Body of pancreas (tissue), 4 donors: ENCODE data around the gene MAP2. TPM values are rescaled to one million over a fixed set of nuclear protein-coding genes. Genes with fewer than 3 reads are reported as not detected.

ENCODE experiments used
- ATAC-seq: fragments of 150-250 bp; one replicate; pipeline ENCODE4 v1.9.1; 2016
- DNase-seq, 4 donors: peaks; one replicate each; pipeline ENCODE4 v3.0.0-alpha.2; 2019
- H3K27ac ChIP-seq, 4 donors: fragments of 200-600 bp; sonication (generic); 1 replicate in 3 of 4; 2 replicates in 1 of 4; pipeline versions ENCODE4 v1.5.1 to v1.6.1; 2016 to 2019; ENCODE audit warnings: mild to moderate bottlenecking in 1 of 4, mixed read lengths in 1 of 4, moderate library complexity in 1 of 4
- H3K27me3 ChIP-seq, 2 donors: fragments of 200-600 bp; sonication (generic); one replicate each; pipeline ENCODE4 v1.6.0; 2016; ENCODE audit warnings: mild to moderate bottlenecking in 1 of 2
- H3K36me3 ChIP-seq, 2 donors: fragments of 200-600 bp; sonication (generic); replicated peaks in 1 of 2; 2 replicates each; pipeline ENCODE4 v1.5.1; 2016; ENCODE audit warnings: low read depth in 2 of 2; ENCODE audit not compliant: insufficient read depth in 1 of 2
- H3K4me1 ChIP-seq: fragments of 200-600 bp; sonication (generic); one replicate; pipeline ENCODE4 v1.6.0; 2016
- H3K4me3 ChIP-seq, 2 donors: fragments of 200-600 bp; sonication (generic); 1 replicate in 1 of 2; 2 replicates in 1 of 2; pipeline ENCODE4 v1.5.1; 2016 to 2019
- H3K9me3 ChIP-seq, 3 donors: fragments of 200-600 bp; sonication (generic); 1 replicate in 2 of 3; 2 replicates in 1 of 3; pipeline ENCODE4 v1.5.1; 2016
- CTCF ChIP-seq, 7 experiments: fragments of 450-650 bp in 4 of 7; fragments of 200-600 bp in 3 of 7; sonication (generic) in 3 of 7; IDR thresholded peaks; one replicate each; pipeline ENCODE4 v1.5.1; 2016 to 2019; ENCODE audit warnings: antibody characterized with exemption in 7 of 7
- POLR2A ChIP-seq, 3 donors: fragments of 450-650 bp; IDR thresholded peaks; one replicate each; pipeline ENCODE4 v1.6.1; 2016; ENCODE audit warnings: antibody characterized with exemption in 3 of 3, mild to moderate bottlenecking in 2 of 3
- WGBS, 2 donors: methylation state at CpG; one replicate each; pipeline ENCODE4 v1.1.5; 2017; 5-methylcytosine and 5-hydroxymethylcytosine counted together
- intact Hi-C: fragments of 100-400 bp; cut with DNase I; formaldehyde crosslinking; loops from one replicate; pipeline ENCODE4 v1.15.1; 2023
- total RNA-seq, 2 donors: library from RNA; depleted of rRNA; stranded (reverse); fragments of >200 nt; gene quantifications; one replicate each; pipeline ENCODE4 v1.1.0, GENCODE V29; 2016

MAP2 gene
- total RNA-seq, 2 donors from 2014 or later, result 14.2 to 32.9 TPM

- peaks cover 0 to 6% (median 0%) of the 10 kb centered on the region in 3 donors for H3K9me3 ChIP-seq
- H3K4me1 ChIP-seq, result no peaks in the 10 kb centered on the region
- no peak for DNase-seq
- no peak for ATAC-seq
- WGBS, 2 donors, result 82 to 85% methylated on average over 5 of the region's 5 CpGs
- H3K27me3 ChIP-seq, result no peaks in the 10 kb centered on the region
- TF ChIP-seq POLR2A (IDR thresholded peaks at IDR 0.05), result no peak
- TF ChIP-seq CTCF (IDR thresholded peaks at IDR 0.05), result no peak
- H3K4me3 ChIP-seq, result no peak overlapping the region
- no peaks in the 10 kb centered on the region for H3K36me3 ChIP-seq
- no peak overlapping the region for H3K27ac ChIP-seq
- intact Hi-C loops, result no loop called here
These were observed 189.9 kb downstream of the MAP2 start for GRCh38 chr2:209613649-209614305.

GRCh38 chr2:209614690-209615369 is 191.0 kb downstream of the MAP2 start:
- H3K9me3 ChIP-seq, result peaks cover 0 to 6% (median 0%) of the 10 kb centered on the region in 3 donors
- 66 to 80% methylated on average over 6 of the region's 6 CpGs for whole genome bisulfite sequencing, 2 donors
- no peak overlapping the region for H3K27ac ChIP-seq
- no peak overlapping the region for H3K4me3 ChIP-seq
- ATAC-seq, result no peak
- TF ChIP-seq CTCF (IDR thresholded peaks at IDR 0.05) (no peak), POLR2A (IDR thresholded peaks at IDR 0.05) (no peak)
- no peaks in the 10 kb centered on the region for H3K27me3 ChIP-seq
- intact Hi-C loops, result no loop called here
- no peak for DNase-seq
- no peaks in the 10 kb centered on the region for H3K36me3 ChIP-seq
- H3K4me1 ChIP-seq, result no peaks in the 10 kb centered on the region

- ATAC-seq, result no peak
- peaks cover 0 to 6% (median 0%) of the 10 kb centered on the region in 3 donors for H3K9me3 ChIP-seq
- intact Hi-C loops, result no loop called here
- H3K4me3 ChIP-seq, result no peak overlapping the region
- no peaks in the 10 kb centered on the region for H3K36me3 ChIP-seq
- H3K27me3 ChIP-seq, result no peaks in the 10 kb centered on the region
- TF ChIP-seq CTCF (IDR thresholded peaks at IDR 0.05), result no peak
- TF ChIP-seq POLR2A (IDR thresholded peaks at IDR 0.05), result no peak
- H3K4me1 ChIP-seq, result peaks cover 13% of the 10 kb centered on the region
- H3K27ac ChIP-seq, result no peak overlapping the region
- no peak for DNase-seq
These were observed 195.9 kb downstream of the MAP2 start for GRCh38 chr2:209619782-209620181.

- DNase-seq (peak; percentile 21 to 58 (median 36)), ATAC-seq (peak; percentile 88)
- peaks cover 15% of the 10 kb centered on the region for H3K4me1 ChIP-seq
- H3K4me3 ChIP-seq, result no peak overlapping the region
- peak overlapping the region in 2 of 4 donors; percentile 10 to 31 for H3K27ac ChIP-seq
- no peaks in the 10 kb centered on the region for H3K27me3 ChIP-seq
- no peak for TF ChIP-seq POLR2A (IDR thresholded peaks at IDR 0.05)
- no peak for TF ChIP-seq CTCF (IDR thresholded peaks at IDR 0.05)
- H3K9me3 ChIP-seq, result no peaks in the 10 kb centered on the region
- intact Hi-C loops, result no loop called here
- WGBS, 2 donors, result 46 to 57% methylated on average over 4 of the region's 4 CpGs
- no peaks in the 10 kb centered on the region for H3K36me3 ChIP-seq
These were observed 200.5 kb downstream of the MAP2 start for GRCh38 chr2:209624192-209624938.
